ENCODE results near the gene WWC1.
"Not testable (repeated sequence)": the region's sequence is repeated elsewhere in the genome, so short reads cannot be mapped to it uniquely, and the experiment has no call there.

WWC1 gene

DNA sequence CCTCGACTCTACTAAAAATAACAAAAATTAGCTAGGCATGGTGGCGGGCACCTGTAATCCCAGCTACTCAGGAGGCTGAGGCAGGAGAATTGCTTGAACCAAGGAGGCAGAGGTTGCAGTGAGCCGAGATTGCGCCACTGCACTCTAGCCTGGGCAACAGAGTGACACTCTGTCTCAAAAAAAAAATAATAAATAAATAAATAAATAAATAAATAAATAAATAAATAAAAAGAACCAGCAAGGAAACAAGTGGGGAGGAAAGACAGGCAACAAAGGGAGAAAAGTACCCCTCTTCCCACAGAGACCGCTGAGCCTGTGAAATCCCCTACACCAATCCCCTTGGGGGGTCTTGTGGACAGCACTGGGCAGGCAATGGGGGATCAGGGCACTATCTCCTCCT is 4.6 kb upstream of the WWC1 start:
- DNase-seq (ENCODE audit: low read depth), result not testable (repeated sequence)

- DNase-seq (ENCODE audit: low read depth), result no peak
These were observed 4.1 kb upstream of the WWC1 start for GRCh38 chr5:168287362-168287761.

GRCh38 chr5:168288349-168289245 is 2.8 kb upstream of the WWC1 start:
- no peak for DNase-seq (ENCODE audit: low read depth)

DNA sequence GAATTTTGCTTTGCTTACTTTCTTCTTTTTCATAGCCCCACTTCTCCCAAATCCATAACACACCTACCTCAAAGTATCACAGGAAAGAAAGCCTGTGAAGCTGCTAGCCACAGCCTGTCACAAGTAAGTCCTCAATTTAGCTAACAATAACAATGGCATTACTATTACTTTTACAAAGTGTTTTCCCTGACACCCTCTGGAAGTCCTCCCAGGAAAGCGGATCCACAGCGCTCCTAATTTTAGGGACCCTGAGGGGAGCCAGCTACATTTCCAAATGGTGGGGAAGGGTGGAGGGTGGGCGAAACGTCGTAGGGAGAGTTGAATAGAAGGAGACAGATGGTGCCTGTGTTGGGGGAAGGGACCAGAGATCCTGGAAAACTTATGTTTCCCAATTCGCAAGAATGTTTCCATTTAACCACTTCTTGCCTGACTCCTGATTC is 523 bp upstream of the WWC1 start:
- DNase-seq (ENCODE audit: low read depth), result no peak

- no peak for DNase-seq (ENCODE audit: low read depth)
These were observed 730 bp downstream of the WWC1 start for GRCh38 chr5:168291964-168292785.

DNA sequence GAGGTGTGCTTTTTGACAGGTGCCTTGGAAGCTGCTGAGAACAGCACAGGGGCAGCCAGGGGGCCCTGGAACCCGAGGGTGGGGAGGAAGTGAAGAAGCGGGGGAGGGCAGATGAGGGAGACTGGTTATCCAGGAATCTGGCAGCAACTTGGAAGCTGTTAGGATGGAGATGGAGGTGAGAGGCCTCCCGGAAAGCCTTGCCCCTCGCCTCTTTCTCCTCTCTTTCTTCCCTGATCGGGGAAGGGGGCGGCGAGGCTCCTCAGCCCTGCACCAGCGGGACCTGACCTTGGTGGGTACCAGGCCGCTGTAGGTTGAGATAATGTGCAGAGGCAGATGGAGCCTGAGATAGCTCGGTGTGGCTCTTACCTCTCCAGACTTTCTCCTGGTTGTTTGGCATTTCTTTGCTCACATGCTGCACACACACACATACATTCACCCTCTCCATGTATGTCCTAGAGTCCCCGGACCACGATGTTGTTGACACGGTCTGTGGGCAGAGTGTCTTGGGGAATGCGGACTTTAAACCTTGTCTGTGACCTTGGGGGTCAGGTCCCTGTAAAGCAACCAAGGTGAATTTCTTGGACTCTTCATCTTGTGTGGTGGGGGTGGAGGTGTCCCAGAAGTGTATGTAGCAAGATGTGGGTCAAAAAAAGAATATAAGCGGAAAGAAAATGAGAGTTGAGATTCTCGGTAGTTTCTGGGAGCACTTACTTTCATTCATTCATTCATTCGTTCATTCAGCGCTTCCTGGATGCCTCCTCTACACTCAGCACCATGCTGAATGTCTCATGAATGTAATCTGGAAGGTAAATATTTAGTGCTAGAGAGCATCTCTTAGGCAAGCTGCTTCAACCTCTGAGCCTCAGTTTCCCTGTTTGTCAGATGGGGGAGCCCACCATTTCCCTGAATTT is 1.6 kb downstream of the WWC1 start:
- DNase-seq (ENCODE audit: low read depth), result no peak

- no peak for DNase-seq (ENCODE audit: low read depth)
These were observed 4.2 kb downstream of the WWC1 start for GRCh38 chr5:168295574-168296201.

DNA sequence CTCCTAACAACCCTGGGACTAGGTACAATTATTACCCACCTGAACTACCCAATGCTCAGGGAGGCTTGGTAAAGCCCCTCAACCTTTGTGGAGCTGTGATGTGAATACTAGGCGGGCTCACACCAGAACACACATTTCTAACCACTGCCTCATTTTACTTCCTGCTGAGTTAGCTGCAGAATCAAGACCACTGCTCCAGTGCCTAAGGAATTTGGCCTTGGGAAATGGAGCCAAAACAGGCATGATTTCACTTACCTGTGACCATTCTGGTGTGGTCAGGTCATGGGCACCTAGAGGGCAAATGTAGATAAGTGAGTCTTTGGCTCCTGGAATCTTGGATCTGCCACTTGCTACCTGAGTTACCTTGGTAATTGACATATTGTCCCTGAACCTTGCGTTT is 5.2 kb downstream of the WWC1 start:
- no peak for DNase-seq (ENCODE audit: low read depth)

DNA sequence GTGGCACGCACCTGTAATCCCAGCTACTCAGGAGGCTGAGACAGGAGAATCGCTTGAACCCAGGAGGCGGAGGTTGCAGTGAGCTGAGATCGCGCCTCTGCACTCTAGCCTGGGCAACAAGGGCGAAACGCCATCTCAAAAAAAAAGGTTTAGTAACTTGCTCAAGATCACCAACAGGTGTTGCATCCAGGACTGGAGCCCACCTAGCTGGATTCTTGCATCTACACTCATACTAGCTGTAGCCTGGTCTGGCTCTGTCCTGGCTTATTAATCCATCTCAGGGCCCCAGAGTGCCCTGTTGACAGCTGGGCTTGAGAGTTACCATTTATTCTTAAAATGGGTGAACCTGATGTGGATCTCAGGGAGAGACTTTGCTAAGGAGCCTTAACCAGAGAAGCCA is 7.5 kb downstream of the WWC1 start:
- DNase-seq (ENCODE audit: low read depth), result no peak

DNA sequence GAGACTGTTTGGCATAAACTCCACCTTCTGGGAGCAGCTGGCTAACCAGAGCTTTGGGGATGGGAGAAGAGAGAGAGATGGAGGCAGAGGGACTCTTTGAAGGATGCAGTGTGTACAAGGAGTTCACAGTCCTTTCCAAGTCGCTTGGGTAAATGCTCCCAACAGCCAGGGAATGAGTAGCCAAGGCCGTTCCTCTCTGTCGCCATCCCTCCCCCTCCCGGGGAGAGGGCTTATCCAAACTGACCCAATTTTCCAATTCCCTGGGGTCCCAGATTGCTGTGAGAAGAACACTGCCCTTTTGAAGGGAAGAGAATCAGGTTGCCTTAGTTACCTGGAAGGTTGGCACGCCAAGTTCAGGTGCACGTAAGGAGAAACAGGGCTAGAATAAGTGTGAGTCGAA is 7.9 kb downstream of the WWC1 start:
- no peak for DNase-seq (ENCODE audit: low read depth)

- DNase-seq (ENCODE audit: low read depth), result no peak
These were observed 9.1 kb downstream of the WWC1 start for GRCh38 chr5:168300326-168301182.

- DNase-seq (ENCODE audit: low read depth), result no peak
These were observed 10.3 kb downstream of the WWC1 start for GRCh38 chr5:168301593-168302390.

DNA sequence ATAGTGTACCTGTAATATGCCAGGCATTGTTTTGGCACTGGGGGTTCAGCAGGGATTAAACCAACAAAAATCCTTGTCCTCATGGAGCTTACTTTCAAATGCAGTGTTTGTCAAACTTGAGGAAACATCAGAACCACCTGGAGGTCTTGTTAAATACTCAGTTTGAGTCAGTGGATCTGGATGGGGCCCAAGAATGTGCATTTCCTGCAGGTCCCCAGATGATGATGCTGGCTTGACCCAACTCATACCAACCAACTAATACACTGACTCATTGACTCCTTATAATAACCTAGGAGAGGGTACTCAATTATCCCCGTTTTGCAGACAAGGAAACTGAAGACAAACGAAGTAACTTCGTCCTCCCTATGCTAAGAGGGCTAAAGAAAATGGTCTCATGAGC is 11.3 kb downstream of the WWC1 start:
- DNase-seq (ENCODE audit: low read depth), result no peak

DNA sequence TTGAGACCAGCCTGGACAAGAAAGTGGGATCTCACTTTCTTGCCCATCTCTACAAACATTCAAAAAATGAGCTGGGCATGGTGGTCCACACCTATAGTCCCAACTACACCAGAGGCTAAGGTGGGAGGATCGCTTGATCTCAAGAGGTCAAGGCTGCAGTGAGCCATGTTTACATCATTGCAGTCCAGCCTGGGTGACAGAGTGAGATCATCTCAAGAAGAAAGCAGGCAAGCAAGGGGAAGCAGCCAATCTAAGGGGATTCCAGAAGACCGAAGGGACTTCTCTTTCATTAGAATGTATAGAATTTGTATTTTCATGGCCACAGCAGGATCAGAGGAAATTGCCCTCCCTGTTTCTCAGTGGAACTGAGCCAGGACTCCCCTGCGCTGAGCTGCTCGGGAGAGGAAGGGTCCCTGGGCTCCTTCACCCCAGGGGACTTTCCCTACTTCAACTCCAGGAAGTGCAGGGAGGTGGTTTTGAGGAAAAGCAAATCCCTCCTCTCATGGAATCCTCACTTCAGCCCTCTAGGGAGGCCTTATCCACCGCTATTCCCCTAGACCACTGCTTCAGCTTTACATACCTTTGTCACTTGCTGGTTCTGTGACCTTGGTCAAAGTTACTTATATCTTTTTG is 12.1 kb downstream of the WWC1 start:
- DNase-seq (ENCODE audit: low read depth), result no peak

DNA sequence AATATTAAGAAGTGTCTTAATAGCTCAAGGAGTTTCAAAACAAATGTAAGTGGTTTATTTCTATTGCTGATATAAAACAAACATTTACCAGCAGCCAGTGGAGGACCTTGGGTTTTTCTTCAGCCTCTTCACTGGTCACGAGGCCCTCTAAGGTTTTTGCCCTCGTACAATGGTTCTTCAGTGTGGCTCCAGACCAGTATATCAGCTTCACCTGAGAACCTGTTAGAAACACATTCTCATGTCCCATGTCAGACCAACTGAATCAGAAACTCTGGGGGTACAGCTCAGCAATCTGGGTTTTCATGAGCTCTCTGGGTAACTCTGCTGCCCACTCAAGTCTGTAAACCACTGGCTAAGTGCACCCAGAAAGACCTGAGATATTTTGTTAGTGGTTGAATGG is 12.9 kb downstream of the WWC1 start:
- DNase-seq (ENCODE audit: low read depth), result no peak

GRCh38 chr5:168305281-168305680 is 13.8 kb downstream of the WWC1 start:
- no peak for DNase-seq (ENCODE audit: low read depth)

DNA sequence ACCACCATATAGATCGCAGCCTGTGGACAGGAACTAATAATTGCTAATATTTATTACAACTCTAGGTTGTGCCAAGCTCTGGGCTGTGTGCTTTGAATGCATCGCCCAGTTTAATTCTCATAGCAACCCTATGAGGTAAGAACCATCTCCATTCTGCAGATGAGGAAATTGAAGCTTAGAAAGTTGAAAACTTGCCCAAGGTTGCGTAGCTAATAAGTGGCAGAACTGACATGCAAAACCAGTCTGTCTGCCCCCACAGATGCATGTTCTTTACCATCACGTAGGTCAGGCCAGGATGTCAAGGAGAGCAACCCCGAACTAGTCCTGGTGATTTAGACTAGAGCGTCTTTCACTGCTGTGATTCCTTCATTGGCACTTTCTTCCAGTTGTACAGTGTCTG is 15.6 kb downstream of the WWC1 start:
- no peak for DNase-seq (ENCODE audit: low read depth)

DNA sequence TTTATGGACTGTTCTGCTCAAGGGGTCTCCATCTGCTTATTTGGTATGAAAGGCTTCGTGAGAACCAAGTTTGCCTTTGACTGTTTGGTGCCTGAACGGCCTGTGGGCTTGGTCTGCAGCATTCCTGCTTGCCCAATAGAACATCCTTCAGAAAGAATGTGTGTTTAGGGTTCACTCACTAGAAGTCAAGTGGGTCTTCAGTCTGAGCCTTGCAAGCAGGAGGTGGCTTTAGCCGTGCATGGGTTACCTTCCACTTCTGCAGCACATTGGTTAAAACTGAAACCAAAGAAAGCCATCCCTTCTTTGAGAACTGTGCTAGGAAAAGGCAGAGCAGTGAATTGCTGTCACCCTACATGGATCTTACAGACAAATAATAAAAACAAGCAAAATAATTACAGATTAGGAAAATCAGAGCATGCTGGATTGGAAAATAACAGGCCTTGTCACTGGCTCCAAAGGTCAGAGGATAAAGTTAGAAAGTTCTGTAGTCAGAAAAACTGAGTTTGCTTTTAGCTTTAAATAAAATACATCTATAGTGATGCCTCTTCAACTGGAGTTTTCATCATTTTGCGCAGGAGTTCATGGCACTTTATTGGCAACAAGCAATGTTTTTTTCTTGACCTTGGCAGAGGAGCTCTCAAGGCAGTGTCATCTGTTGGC is 16.6 kb downstream of the WWC1 start:
- DNase-seq (ENCODE audit: low read depth), result no peak
